ENCODE data around the gene DLGAP1.

The DLGAP1 gene

DNA sequence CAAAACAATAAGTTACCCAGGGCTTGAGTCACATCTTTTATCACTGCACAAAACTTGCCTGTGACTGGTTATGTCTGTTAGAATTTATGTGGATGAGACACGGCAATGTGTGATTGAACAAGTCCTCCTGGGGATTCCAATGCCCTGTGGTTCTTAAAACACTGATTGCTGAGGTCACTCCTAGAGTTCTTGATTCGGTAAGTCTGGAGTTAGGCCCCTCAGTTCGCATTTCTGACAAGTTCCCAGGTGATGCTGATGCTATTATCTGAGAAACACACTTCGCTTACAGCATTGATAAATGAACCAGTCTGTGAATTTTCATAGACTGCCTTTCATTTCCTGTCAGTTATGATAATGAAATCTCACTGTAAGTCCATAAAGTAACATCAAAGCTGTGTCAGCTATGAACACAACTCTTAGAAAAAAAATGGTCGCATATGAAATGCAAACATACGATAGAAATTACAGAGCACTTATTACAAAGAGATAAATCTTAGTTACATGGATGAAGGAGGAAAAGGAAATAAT is 214.0 kb downstream of the DLGAP1 start:
- DNase-seq (ENCODE audit: low read depth in 2 of 2): no peak

- DNase-seq (ENCODE audit: low read depth in 2 of 2): no peak
Measured at GRCh38 chr18:4238966-4239365, 216.1 kb downstream of the DLGAP1 start.

GRCh38 chr18:4237664-4238041 is 217.5 kb downstream of the DLGAP1 start:
- DNase-seq (ENCODE audit: low read depth in 2 of 2): no peak

- no peak for DNase-seq (ENCODE audit: low read depth in 2 of 2)
Measured at GRCh38 chr18:4236940-4237663, 218.0 kb downstream of the DLGAP1 start.

- DNase-seq (ENCODE audit: low read depth in 2 of 2): no peak
Measured at GRCh38 chr18:4233468-4233867, 221.6 kb downstream of the DLGAP1 start.

GRCh38 chr18:4232656-4233055 is 222.5 kb downstream of the DLGAP1 start:
- DNase-seq (ENCODE audit: low read depth in 2 of 2): no peak

DNA sequence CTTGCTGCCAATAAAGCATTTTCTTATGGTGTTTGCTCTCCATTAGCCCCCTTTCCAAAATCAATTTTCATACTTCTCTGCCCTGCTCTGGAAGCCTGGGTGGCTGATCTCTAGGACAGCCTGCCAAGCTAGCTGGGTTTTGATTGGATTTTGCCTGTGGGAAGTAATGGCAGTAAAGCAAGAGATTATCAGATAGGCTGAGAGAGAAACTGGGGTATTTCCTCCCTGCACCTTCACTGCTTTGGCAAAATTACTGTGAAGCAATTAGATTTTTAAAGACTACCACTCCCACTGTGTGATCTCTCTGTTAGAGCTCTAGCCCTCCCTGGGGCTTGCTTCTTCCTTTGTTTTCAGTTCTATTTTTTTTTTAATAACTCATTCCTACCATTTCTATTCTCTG is 223.8 kb downstream of the DLGAP1 start:
- no peak for DNase-seq (ENCODE audit: low read depth in 2 of 2)

DNA sequence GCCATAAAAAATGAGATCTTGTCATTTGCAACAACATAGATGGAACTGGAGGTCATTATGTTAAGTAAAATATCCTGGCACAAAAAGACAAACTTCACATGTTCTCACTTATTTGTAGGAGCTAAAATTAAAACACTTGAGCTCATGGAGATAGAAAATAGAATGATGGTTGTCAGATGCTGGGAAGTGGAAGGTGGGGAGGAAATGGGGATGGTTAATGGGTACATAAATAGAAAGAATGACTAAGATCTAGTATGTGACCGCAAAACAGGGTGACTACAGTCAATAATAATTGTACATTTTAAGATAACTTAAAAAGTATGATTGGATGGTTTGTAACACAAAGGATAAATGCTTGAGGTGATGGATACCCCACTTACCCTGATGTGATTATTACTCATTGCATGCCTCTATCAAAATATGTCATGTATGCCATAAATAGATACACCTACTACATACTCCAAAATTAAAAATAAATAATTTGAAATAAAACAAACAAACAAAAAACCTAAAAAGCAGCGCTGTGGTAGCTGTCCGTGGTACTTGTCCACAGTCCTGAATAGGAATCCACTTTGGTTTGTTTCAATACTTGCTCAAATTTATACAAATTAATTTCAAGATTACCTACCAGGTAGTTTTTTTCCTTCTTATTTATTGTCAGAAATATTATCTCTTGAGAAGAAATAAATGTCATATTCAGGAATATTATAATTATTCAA is 224.5 kb downstream of the DLGAP1 start:
- DNase-seq (ENCODE audit: low read depth in 2 of 2): no peak

- no peak for DNase-seq (ENCODE audit: low read depth in 2 of 2)
Measured at GRCh38 chr18:4224031-4224704, 230.9 kb downstream of the DLGAP1 start.

GRCh38 chr18:4211111-4211837 is 243.8 kb downstream of the DLGAP1 start:
- no peak for DNase-seq (ENCODE audit: low read depth in 2 of 2)

DNA sequence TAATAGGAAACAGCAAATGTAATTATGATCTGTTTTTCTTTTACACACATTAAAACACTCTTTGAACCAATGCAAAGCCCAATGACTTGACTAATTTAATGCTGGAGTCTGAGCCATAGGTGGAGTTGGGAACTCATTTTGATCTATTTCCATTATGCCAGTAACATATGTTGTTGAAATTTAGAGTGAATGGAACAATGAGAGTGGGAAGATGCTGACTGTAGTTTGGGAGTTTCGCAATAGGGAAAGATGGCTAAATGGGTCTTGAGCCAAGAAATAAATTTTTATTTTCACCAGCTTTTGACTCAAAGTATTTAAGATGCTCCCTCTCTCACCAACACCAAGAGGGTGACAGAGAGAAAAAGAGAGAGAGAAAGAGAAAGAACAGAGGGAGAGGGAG is 246.7 kb downstream of the DLGAP1 start:
- DNase-seq (ENCODE audit: low read depth in 2 of 2): no peak

- DNase-seq (ENCODE audit: low read depth in 2 of 2): no peak
Measured at GRCh38 chr18:4207383-4207985, 247.6 kb downstream of the DLGAP1 start.

GRCh38 chr18:4204438-4204720 is 250.7 kb downstream of the DLGAP1 start:
- DNase-seq (ENCODE audit: low read depth in 2 of 2): no peak

GRCh38 chr18:4203568-4204437 is 251.3 kb downstream of the DLGAP1 start:
- DNase-seq (ENCODE audit: low read depth in 2 of 2): no peak

- DNase-seq (ENCODE audit: low read depth in 2 of 2): no peak
Measured at GRCh38 chr18:4200399-4200798, 254.7 kb downstream of the DLGAP1 start.

DNA sequence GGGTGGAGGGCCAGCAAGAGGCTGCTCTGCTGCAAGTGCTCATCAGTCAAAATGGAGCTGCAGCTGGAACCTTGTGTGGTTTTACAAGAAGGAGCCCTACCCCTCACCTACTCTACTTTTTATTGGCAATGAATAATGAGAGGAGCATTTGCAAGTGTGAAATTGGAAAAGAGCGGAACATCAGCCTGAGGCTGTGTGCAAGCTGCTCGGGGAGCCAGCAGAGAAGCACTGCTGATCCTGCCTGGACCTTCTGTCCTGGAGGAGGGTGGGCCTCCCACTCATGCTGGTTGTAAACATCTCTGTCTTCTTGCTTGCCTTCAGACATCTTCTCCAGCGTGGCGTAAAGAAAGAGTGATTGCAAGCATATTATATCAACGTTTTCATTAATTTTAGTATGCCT is 256.2 kb downstream of the DLGAP1 start:
- no peak for DNase-seq (ENCODE audit: low read depth in 2 of 2)

DNA sequence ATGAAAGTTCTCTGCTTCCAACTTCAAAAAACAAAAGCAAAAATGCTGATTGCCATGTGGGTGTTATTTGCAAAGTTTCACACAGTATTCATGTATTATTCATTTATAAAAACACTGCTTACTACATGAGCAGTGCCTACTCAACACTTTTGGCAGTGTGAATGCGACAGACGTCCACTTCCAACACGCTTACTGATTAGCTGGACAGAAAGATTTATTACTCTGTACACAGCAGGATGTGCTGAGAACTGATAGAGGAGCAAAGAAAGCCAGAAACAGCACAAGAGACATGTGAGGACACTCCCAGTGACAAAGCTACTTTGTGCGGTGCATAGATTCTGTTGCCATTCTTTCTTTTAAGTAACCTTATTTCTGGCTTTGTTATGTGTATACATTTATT is 258.8 kb downstream of the DLGAP1 start:
- DNase-seq (ENCODE audit: low read depth in 2 of 2): no peak

DNA sequence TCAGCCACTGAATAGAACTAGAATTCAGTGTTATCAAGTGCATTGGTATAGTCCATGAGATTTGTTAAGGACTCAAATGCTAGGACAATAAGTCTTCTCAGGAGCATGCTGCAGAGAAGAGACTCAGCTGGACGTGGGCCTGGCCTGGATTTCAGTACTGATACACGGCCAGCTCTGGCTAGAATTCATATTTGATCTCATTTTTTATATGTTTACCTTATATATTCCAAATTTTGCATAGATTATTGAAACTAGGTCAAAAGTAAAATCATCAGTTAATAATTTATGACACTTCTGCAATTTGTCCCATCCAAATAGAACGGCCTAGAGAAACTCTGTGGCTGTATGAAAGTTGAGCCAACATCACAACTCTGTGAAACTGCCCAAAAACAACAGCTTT is 262.0 kb downstream of the DLGAP1 start:
- no peak for DNase-seq (ENCODE audit: low read depth in 2 of 2)

GRCh38 chr18:4181882-4182568 is 273.1 kb downstream of the DLGAP1 start:
- no peak for DNase-seq (ENCODE audit: low read depth in 2 of 2)

- DNase-seq (ENCODE audit: low read depth in 2 of 2): no peak
Measured at GRCh38 chr18:4181086-4181485, 274.0 kb downstream of the DLGAP1 start.

Measured in stimulated activated CD4-positive, alpha-beta T cell treated with anti-CD3 and anti-CD28 coated beads, Interleukin-12 subunit alpha, Interleukin-12 subunit beta, amount 100 ng/mL, for 24 hours (primary cell).